Measurements from ENCODE around the gene WWOX. TPM values are rescaled to one million over a fixed set of nuclear protein-coding genes. Genes with fewer than 3 reads are reported as not detected.
"Not testable (repeated sequence)": the region's sequence is repeated elsewhere in the genome, so short reads cannot be mapped to it uniquely, and the experiment has no call there.

WWOX gene
- total and polyA plus RNA-seq, 4 experiments from 2014 or later, result 10.4 to 23.1 (median 17.5) TPM

- Mint-ChIP-seq H3K36me3 (no peaks in the 10 kb centered on the region), H3K27ac (no peak overlapping the region), H3K9me3 (no peaks in the 10 kb centered on the region), H3K4me3 (no peak overlapping the region), H3K4me1 (no peaks in the 10 kb centered on the region), H3K27me3 (no peaks in the 10 kb centered on the region)
- POLR2A ChIA-PET (ENCODE audit: partially characterized antibody), result no interaction called here
- intact Hi-C loops (cut with micrococcal nuclease), result no loop called here
- Histone ChIP-seq H3K27ac (ENCODE audit: low read depth, low read length) (no peak overlapping the region), H3K36me3 (ENCODE audit: insufficient read depth, low read length) (no peaks in the 10 kb centered on the region), H3K27me3 (ENCODE audit: insufficient read depth, low read length) (no peaks in the 10 kb centered on the region), H3K9me3 (ENCODE audit: control insufficient read depth in 1 of 2, low read length in 2 of 2) (no peaks in the 10 kb centered on the region), H3K4me3 (ENCODE audit: low read length in 2 of 2) (no peak overlapping the region), H3K4me1 (ENCODE audit: insufficient read depth, low read length) (no peaks in the 10 kb centered on the region)
- CTCF ChIA-PET (ENCODE audit: partially characterized antibody), result no interaction called here
- no peak for DNase-seq
These were observed 591.1 kb downstream of the WWOX start for GRCh38 chr16:78690510-78690909.

DNA sequence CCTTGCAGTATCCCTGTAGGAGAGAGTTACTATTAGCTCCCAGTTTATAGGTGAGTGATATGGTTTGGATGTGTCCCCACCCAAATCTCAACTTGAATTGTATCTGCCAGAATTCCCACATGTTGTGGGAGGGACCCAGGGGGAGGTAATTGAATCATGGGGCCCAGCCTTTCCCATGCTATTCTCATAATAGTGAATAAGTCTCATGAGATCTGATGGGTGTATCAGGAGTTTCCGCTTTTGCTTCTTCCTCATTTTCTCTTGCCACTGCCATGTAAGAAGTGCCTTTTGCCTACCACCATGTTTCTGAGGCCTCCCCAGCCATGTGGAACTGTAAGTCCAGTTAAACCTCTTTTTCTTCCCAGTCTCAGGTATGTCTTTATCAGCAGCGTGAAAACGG lies 592.3 kb downstream of the WWOX start:
- H3K4me1 ChIP-seq (ENCODE audit: insufficient read depth, low read length); H3K36me3 Mint-ChIP-seq; CTCF ChIA-PET (ENCODE audit: partially characterized antibody); H3K27ac Mint-ChIP-seq; DNase-seq; H3K27ac ChIP-seq (ENCODE audit: low read depth, low read length); H3K9me3 ChIP-seq (ENCODE audit: control insufficient read depth in 1 of 2, low read length in 2 of 2); H3K27me3 Mint-ChIP-seq; H3K36me3 ChIP-seq (ENCODE audit: insufficient read depth, low read length); H3K4me3 ChIP-seq (ENCODE audit: low read length in 2 of 2); H3K27me3 ChIP-seq (ENCODE audit: insufficient read depth, low read length); H3K4me3 Mint-ChIP-seq; POLR2A ChIA-PET (ENCODE audit: partially characterized antibody); H3K9me3 Mint-ChIP-seq; intact Hi-C loops (cut with micrococcal nuclease); H3K4me1 Mint-ChIP-seq: not testable (repeated sequence)

DNA sequence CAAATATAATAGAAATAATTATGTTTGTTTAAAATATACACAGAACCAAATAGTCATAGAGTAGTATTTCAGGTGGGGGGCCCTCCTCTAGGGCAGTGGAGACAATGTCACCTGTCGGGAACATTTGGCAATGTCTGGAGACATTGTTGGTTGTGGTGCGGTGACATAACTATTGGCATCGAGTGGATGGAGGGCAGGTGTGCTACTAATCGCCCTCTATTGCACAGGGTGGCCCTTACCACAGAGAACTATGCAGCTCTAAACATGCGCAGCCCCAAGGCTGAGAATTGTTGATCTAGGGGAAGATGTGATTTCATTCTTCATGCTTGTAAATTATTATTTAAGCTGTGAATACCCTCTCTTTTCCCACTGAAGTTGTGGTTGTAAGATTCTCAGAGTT lies 594.0 kb downstream of the WWOX start:
- POLR2A ChIA-PET (ENCODE audit: partially characterized antibody), result no interaction called here
- H3K27me3 ChIP-seq (ENCODE audit: insufficient read depth, low read length), result no peaks in the 10 kb centered on the region
- Mint-ChIP-seq H3K27me3 (no peaks in the 10 kb centered on the region), H3K36me3 (no peaks in the 10 kb centered on the region), H3K4me3 (no peak overlapping the region), H3K27ac (no peak overlapping the region), H3K4me1 (no peaks in the 10 kb centered on the region), H3K9me3 (no peaks in the 10 kb centered on the region)
- intact Hi-C loops (cut with micrococcal nuclease), result no loop called here
- no peaks in the 10 kb centered on the region for H3K9me3 ChIP-seq (ENCODE audit: control insufficient read depth in 1 of 2, low read length in 2 of 2)
- no peaks in the 10 kb centered on the region for H3K36me3 ChIP-seq (ENCODE audit: insufficient read depth, low read length)
- H3K4me1 ChIP-seq (ENCODE audit: insufficient read depth, low read length), result no peaks in the 10 kb centered on the region
- H3K4me3 ChIP-seq (ENCODE audit: low read length in 2 of 2), result no peak overlapping the region
- CTCF ChIA-PET (ENCODE audit: partially characterized antibody), result no interaction called here
- no peak for DNase-seq
- no peak overlapping the region for H3K27ac ChIP-seq (ENCODE audit: low read depth, low read length)

- H3K36me3 Mint-ChIP-seq, result no peaks in the 10 kb centered on the region
- no peak overlapping the region for H3K4me3 Mint-ChIP-seq
- H3K36me3 ChIP-seq (ENCODE audit: insufficient read depth, low read length), result no peaks in the 10 kb centered on the region
- DNase-seq, result no peak
- no peaks in the 10 kb centered on the region for H3K27me3 Mint-ChIP-seq
- no peaks in the 10 kb centered on the region for H3K9me3 Mint-ChIP-seq
- no peaks in the 10 kb centered on the region for H3K4me1 ChIP-seq (ENCODE audit: insufficient read depth, low read length)
- H3K27ac Mint-ChIP-seq, result no peak overlapping the region
- no peaks in the 10 kb centered on the region for H3K4me1 Mint-ChIP-seq
- H3K9me3 ChIP-seq (ENCODE audit: control insufficient read depth in 1 of 2, low read length in 2 of 2), result no peaks in the 10 kb centered on the region
- no peak overlapping the region for H3K27ac ChIP-seq (ENCODE audit: low read depth, low read length)
- no peaks in the 10 kb centered on the region for H3K27me3 ChIP-seq (ENCODE audit: insufficient read depth, low read length)
- H3K4me3 ChIP-seq (ENCODE audit: low read length in 2 of 2), result no peak overlapping the region
- intact Hi-C loops (cut with micrococcal nuclease), result no loop called here
- ChIA-PET CTCF (ENCODE audit: partially characterized antibody) (no interaction called here), POLR2A (ENCODE audit: partially characterized antibody) (no interaction called here)
These were observed 595.0 kb downstream of the WWOX start for GRCh38 chr16:78694414-78694813.

GRCh38 chr16:78695391-78695790 lies 595.9 kb downstream of the WWOX start:
- ChIA-PET CTCF (ENCODE audit: partially characterized antibody) (no interaction called here), POLR2A (ENCODE audit: partially characterized antibody) (no interaction called here)
- no peaks in the 10 kb centered on the region for H3K36me3 ChIP-seq (ENCODE audit: insufficient read depth, low read length)
- H3K4me3 Mint-ChIP-seq, result no peak overlapping the region
- H3K4me1 Mint-ChIP-seq, result no peaks in the 10 kb centered on the region
- no peak overlapping the region for H3K27ac Mint-ChIP-seq
- no peak overlapping the region for H3K4me3 ChIP-seq (ENCODE audit: low read length in 2 of 2)
- no peaks in the 10 kb centered on the region for H3K4me1 ChIP-seq (ENCODE audit: insufficient read depth, low read length)
- no peaks in the 10 kb centered on the region for H3K27me3 Mint-ChIP-seq
- H3K9me3 ChIP-seq (ENCODE audit: control insufficient read depth in 1 of 2, low read length in 2 of 2), result no peaks in the 10 kb centered on the region
- no peaks in the 10 kb centered on the region for H3K9me3 Mint-ChIP-seq
- no peak for DNase-seq
- intact Hi-C loops (cut with micrococcal nuclease), result no loop called here
- no peak overlapping the region for H3K27ac ChIP-seq (ENCODE audit: low read depth, low read length)
- no peaks in the 10 kb centered on the region for H3K36me3 Mint-ChIP-seq
- no peaks in the 10 kb centered on the region for H3K27me3 ChIP-seq (ENCODE audit: insufficient read depth, low read length)

- Histone ChIP-seq H3K27me3 (ENCODE audit: insufficient read depth, low read length) (no peaks in the 10 kb centered on the region), H3K4me3 (ENCODE audit: low read length in 2 of 2) (no peak overlapping the region), H3K27ac (ENCODE audit: low read depth, low read length) (no peak overlapping the region), H3K36me3 (ENCODE audit: insufficient read depth, low read length) (no peaks in the 10 kb centered on the region), H3K4me1 (ENCODE audit: insufficient read depth, low read length) (no peaks in the 10 kb centered on the region), H3K9me3 (ENCODE audit: control insufficient read depth in 1 of 2, low read length in 2 of 2) (no peaks in the 10 kb centered on the region)
- no peaks in the 10 kb centered on the region for H3K27me3 Mint-ChIP-seq
- intact Hi-C loops (cut with micrococcal nuclease), result no loop called here
- ChIA-PET CTCF (ENCODE audit: partially characterized antibody) (no interaction called here), POLR2A (ENCODE audit: partially characterized antibody) (no interaction called here)
- H3K9me3 Mint-ChIP-seq, result no peaks in the 10 kb centered on the region
- no peaks in the 10 kb centered on the region for H3K36me3 Mint-ChIP-seq
- H3K4me1 Mint-ChIP-seq, result no peaks in the 10 kb centered on the region
- H3K4me3 Mint-ChIP-seq, result no peak overlapping the region
- no peak overlapping the region for H3K27ac Mint-ChIP-seq
- DNase-seq, result no peak
These were observed 597.3 kb downstream of the WWOX start for GRCh38 chr16:78696797-78697196.

- POLR2A ChIA-PET (ENCODE audit: partially characterized antibody), result no interaction called here
- H3K27ac ChIP-seq (ENCODE audit: low read depth, low read length), result no peak overlapping the region
- H3K36me3 Mint-ChIP-seq, result no peaks in the 10 kb centered on the region
- no peaks in the 10 kb centered on the region for H3K9me3 ChIP-seq (ENCODE audit: control insufficient read depth in 1 of 2, low read length in 2 of 2)
- no peaks in the 10 kb centered on the region for H3K27me3 Mint-ChIP-seq
- H3K27ac Mint-ChIP-seq, result no peak overlapping the region
- no peaks in the 10 kb centered on the region for H3K27me3 ChIP-seq (ENCODE audit: insufficient read depth, low read length)
- H3K4me1 ChIP-seq (ENCODE audit: insufficient read depth, low read length), result no peaks in the 10 kb centered on the region
- no peak overlapping the region for H3K4me3 Mint-ChIP-seq
- CTCF ChIA-PET (ENCODE audit: partially characterized antibody), result no interaction called here
- H3K9me3 Mint-ChIP-seq, result no peaks in the 10 kb centered on the region
- no peaks in the 10 kb centered on the region for H3K36me3 ChIP-seq (ENCODE audit: insufficient read depth, low read length)
- H3K4me3 ChIP-seq (ENCODE audit: low read length in 2 of 2), result no peak overlapping the region
- intact Hi-C loops (cut with micrococcal nuclease), result no loop called here
- DNase-seq, result no peak
- H3K4me1 Mint-ChIP-seq, result no peaks in the 10 kb centered on the region
These were observed 598.0 kb downstream of the WWOX start for GRCh38 chr16:78697426-78697825.

DNA sequence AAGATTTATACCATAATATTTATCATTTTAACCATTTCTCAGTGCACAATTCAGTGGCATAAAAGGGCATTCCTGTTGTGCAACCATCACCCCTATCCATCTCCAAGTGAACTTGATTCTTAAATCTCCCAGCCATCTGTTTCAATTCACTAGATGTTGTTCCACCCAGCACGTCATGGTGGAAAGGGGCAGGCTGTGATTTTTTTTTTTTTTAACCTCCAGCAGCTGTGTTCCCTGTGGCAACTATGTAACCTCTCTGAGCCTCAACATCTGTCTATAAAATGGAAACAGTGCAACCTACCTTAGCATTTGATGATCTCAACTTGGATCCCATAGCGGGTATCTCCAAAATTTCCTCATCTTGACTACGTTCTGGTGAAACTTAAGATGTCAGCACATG lies 604.5 kb downstream of the WWOX start:
- no peaks in the 10 kb centered on the region for H3K4me1 ChIP-seq (ENCODE audit: insufficient read depth, low read length)
- ChIA-PET POLR2A (ENCODE audit: partially characterized antibody) (no interaction called here), CTCF (ENCODE audit: partially characterized antibody) (interaction anchor here (0.7 to 3.7 kb wide), 2 partner anchors 68 to 868 kb away, joined by 3 to 64 read pairs; no protein-coding TSS in a partner anchor)
- Mint-ChIP-seq H3K4me3 (no peak overlapping the region), H3K36me3 (no peaks in the 10 kb centered on the region), H3K4me1 (peaks cover 0 to 3% (median 0%) of the 10 kb centered on the region in 4 donors), H3K9me3 (peaks cover 0 to 15% (median 6%) of the 10 kb centered on the region in 8 donors), H3K27me3 (no peaks in the 10 kb centered on the region), H3K27ac (no peak overlapping the region)
- intact Hi-C loops (cut with micrococcal nuclease), result loop anchor here (10.0 kb wide), 1 partner anchor 1821 kb away; no protein-coding TSS in a partner anchor
- H3K4me3 ChIP-seq (ENCODE audit: low read length in 2 of 2), result no peak overlapping the region
- peaks cover 0 to 3% of the 10 kb centered on the region in 2 donors for H3K9me3 ChIP-seq (ENCODE audit: control insufficient read depth in 1 of 2, low read length in 2 of 2)
- DNase-seq, result no peak
- no peaks in the 10 kb centered on the region for H3K36me3 ChIP-seq (ENCODE audit: insufficient read depth, low read length)
- no peak overlapping the region for H3K27ac ChIP-seq (ENCODE audit: low read depth, low read length)
- no peaks in the 10 kb centered on the region for H3K27me3 ChIP-seq (ENCODE audit: insufficient read depth, low read length)
